SK-N-SH (cell line): Measurements from ENCODE around the gene CPEB1.

Experiments
- CTCF ChIP-seq: fragments of 200-600 bp; sonication (generic); IDR thresholded peaks from 2 replicates; pipeline ENCODE4 v1.6.1; 2017; ENCODE audit warnings: antibody characterized with exemption, mild to moderate bottlenecking, moderate library complexity
- ELF1 ChIP-seq: IDR thresholded peaks from 2 replicates; pipeline ENCODE4 v1.4.0; 2012
- EP300 ChIP-seq, 2 experiments: IDR thresholded peaks; 2 replicates each; pipeline versions ENCODE4 v1.4.0 to v1.6.1; 2012; ENCODE audit warnings: borderline replicate concordance in 1 of 2, low read depth in 1 of 2, low read length in 1 of 2
- EZH2phosphoT487 ChIP-seq: fragments of 200-600 bp; sonication (generic); IDR thresholded peaks from 2 replicates; pipeline ENCODE4 v1.6.1; 2017; ENCODE audit warnings: low read depth, mixed run types, mild to moderate bottlenecking, antibody characterized with exemption, moderate library complexity, borderline replicate concordance
- GABPA ChIP-seq: IDR thresholded peaks from 2 replicates; pipeline ENCODE4 v1.4.0; 2012; ENCODE audit warnings: low read depth, mild to moderate bottlenecking
- PBX3 ChIP-seq: IDR thresholded peaks from 2 replicates; pipeline ENCODE4; 2012
- POLR2AphosphoS5 ChIP-seq: IDR thresholded peaks from 2 replicates; pipeline ENCODE4 v1.6.1; 2012; ENCODE audit warnings: low read depth, low read length
- RXRA ChIP-seq: IDR thresholded peaks from 2 replicates; pipeline ENCODE4 v1.4.0; 2012; ENCODE audit warnings: low read depth, mild to moderate bottlenecking, borderline replicate concordance
- SIN3A ChIP-seq: IDR thresholded peaks from 2 replicates; pipeline ENCODE4 v1.6.1; 2012; ENCODE audit warnings: low read depth, mild to moderate bottlenecking, low read length, moderate library complexity, borderline replicate concordance
- SMC3 ChIP-seq: IDR thresholded peaks from 2 replicates; pipeline ENCODE4 v1.6.1; 2012; ENCODE audit warnings: low read depth, low read length, improper control_type of control experiment
- TAF1 ChIP-seq: IDR thresholded peaks from 2 replicates; pipeline ENCODE4 v1.6.1; 2012; ENCODE audit warnings: low read depth, mild to moderate bottlenecking, low read length, moderate library complexity, borderline replicate concordance
- YY1 ChIP-seq: IDR thresholded peaks from 2 replicates; pipeline ENCODE4 v1.4.0; 2012; ENCODE audit warnings: low read depth, mild to moderate bottlenecking
- TF ChIP-seq, protein P1 (sequence below): IDR thresholded peaks from 2 replicates; pipeline ENCODE4 v1.6.1; 2012; ENCODE audit warnings: mild to moderate bottlenecking, low read depth, low read length, moderate library complexity

- no peak for TF ChIP-seq CTCF
- no peak for TF ChIP-seq RXRA
- TF ChIP-seq POLR2AphosphoS5, result no peak
- no peak for TF ChIP-seq ELF1
- no peak for TF ChIP-seq YY1
- no peak for TF ChIP-seq EP300 (IDR thresholded peaks at IDR 0.05; ENCODE audit: borderline replicate concordance in 1 of 2, low read depth in 1 of 2, low read length in 1 of 2)
- TF ChIP-seq PBX3, result no peak
- no peak for TF ChIP-seq EZH2phosphoT487
- TF ChIP-seq SMC3, result no peak
- TF ChIP-seq SIN3A, result no peak
- no peak for TF ChIP-seq GABPA
- TF ChIP-seq, protein P1, sequence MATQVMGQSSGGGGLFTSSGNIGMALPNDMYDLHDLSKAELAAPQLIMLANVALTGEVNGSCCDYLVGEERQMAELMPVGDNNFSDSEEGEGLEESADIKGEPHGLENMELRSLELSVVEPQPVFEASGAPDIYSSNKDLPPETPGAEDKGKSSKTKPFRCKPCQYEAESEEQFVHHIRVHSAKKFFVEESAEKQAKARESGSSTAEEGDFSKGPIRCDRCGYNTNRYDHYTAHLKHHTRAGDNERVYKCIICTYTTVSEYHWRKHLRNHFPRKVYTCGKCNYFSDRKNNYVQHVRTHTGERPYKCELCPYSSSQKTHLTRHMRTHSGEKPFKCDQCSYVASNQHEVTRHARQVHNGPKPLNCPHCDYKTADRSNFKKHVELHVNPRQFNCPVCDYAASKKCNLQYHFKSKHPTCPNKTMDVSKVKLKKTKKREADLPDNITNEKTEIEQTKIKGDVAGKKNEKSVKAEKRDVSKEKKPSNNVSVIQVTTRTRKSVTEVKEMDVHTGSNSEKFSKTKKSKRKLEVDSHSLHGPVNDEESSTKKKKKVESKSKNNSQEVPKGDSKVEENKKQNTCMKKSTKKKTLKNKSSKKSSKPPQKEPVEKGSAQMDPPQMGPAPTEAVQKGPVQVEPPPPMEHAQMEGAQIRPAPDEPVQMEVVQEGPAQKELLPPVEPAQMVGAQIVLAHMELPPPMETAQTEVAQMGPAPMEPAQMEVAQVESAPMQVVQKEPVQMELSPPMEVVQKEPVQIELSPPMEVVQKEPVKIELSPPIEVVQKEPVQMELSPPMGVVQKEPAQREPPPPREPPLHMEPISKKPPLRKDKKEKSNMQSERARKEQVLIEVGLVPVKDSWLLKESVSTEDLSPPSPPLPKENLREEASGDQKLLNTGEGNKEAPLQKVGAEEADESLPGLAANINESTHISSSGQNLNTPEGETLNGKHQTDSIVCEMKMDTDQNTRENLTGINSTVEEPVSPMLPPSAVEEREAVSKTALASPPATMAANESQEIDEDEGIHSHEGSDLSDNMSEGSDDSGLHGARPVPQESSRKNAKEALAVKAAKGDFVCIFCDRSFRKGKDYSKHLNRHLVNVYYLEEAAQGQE, result no peak
- no peak for TF ChIP-seq TAF1
These were observed 97.9 kb downstream of the CPEB1 start for GRCh38 chr15:82549199-82549665.
